HepG2 (cell line): ENCODE results near the gene LRSAM1. TPM values are rescaled to one million over a fixed set of nuclear protein-coding genes. Genes with fewer than 3 reads are reported as not detected.

Experiments
- ATAC-seq: fragments of 200-7000 bp; cut with Tn5 transposase; 3 replicates; pipeline ENCODE4 v1.9.1; 2020; ENCODE audit warnings: mild to moderate bottlenecking, moderate library complexity
- BruUV-seq: library from RNA; stranded (reverse); fragments of 400-500 nt; replicated peaks from 2 replicates; lab custom pipeline; 2021; lab: Mats Ljungman, UMichigan
- CTCF ChIA-PET: fragments of 300-600 bp; formaldehyde crosslinking; extraction: SDS; loops from one replicate; lab custom pipeline; 2021; ENCODE audit warnings: low total read pairs, inconsistent platforms, low intra/inter-chr PET ratio; lab: Yijun Ruan, JAX
- POLR2A ChIA-PET: fragments of 350-600 bp; sonication (Branson Sonifier 250); formaldehyde crosslinking; loops from one replicate; lab custom pipeline; 2020; ENCODE audit warnings: antibody characterized with exemption, inconsistent platforms; lab: Yijun Ruan, JAX
- DNase-seq: peaks from one replicate; pipeline ENCODE4 v3.0.0-alpha.2; 2015; ENCODE audit warnings: low spot score
- FAIRE-seq: peaks from 3 replicates; lab custom pipeline; 2011; peaks lifted over from hg19 to GRCh38; lab: Jason Lieb, UNC
- H2AFZ ChIP-seq: one replicate; pipeline ENCODE4 v1.6.1; 2011; ENCODE audit warnings: low read length, inconsistent platforms
- H3K27ac ChIP-seq: fragments of 300-600 bp; 3 replicates; pipeline ENCODE4 v1.8.0; 2011; ENCODE audit warnings: mixed run types, mild to moderate bottlenecking, mixed read lengths, low read length, inconsistent platforms; ENCODE audit not compliant: insufficient read depth; ENCODE audit errors: extremely low read length
- H3K27me3 ChIP-seq, 2 experiments: fragments of 200-600 bp in 1 of 2; 2 replicates in 1 of 2; 3 replicates in 1 of 2; pipeline versions ENCODE4 v1.6.0 to v1.8.0; 2011; ENCODE audit warnings: low read length in 2 of 2, mild to moderate bottlenecking in 2 of 2, moderate library complexity in 2 of 2, inconsistent platforms in 1 of 2; ENCODE audit not compliant: insufficient read depth in 2 of 2, control insufficient read depth in 1 of 2
- H3K36me3 ChIP-seq, 2 experiments: fragments of 200-600 bp in 1 of 2; replicated peaks in 1 of 2; 2 replicates in 1 of 2; 3 replicates in 1 of 2; pipeline versions ENCODE4 v1.5.1 to v1.8.0; 2011; ENCODE audit warnings: low read length in 2 of 2, inconsistent platforms in 1 of 2; ENCODE audit not compliant: insufficient read depth in 2 of 2, control insufficient read depth in 1 of 2
- H3K4me1 ChIP-seq: 2 replicates; pipeline ENCODE4 v1.5.1; 2012; ENCODE audit warnings: low read length, inconsistent platforms; ENCODE audit not compliant: insufficient read depth
- H3K4me2 ChIP-seq: 2 replicates; pipeline ENCODE4 v1.6.0; 2011; ENCODE audit warnings: low read depth, low read length, inconsistent platforms
- H3K4me3 ChIP-seq, 3 experiments: fragments of 200-600 bp in 1 of 3; sonication (generic), shearing (Covaris generic) in 1 of 3; replicated peaks in 1 of 3; 2 replicates each; pipeline ENCODE4 v1.5.1; 2011 to 2016; ENCODE audit warnings: low read length in 3 of 3, inconsistent platforms in 2 of 3, low read depth in 2 of 3, mild to moderate bottlenecking in 2 of 3, control low read depth in 1 of 3, mixed read lengths in 1 of 3; ENCODE audit not compliant: insufficient read depth in 1 of 3
- H3K79me2 ChIP-seq: one replicate; pipeline ENCODE4 v1.6.1; 2011; ENCODE audit warnings: low read length, inconsistent platforms; ENCODE audit not compliant: insufficient read depth
- H3K9ac ChIP-seq: 2 replicates; pipeline ENCODE4 v1.6.0; 2011; ENCODE audit warnings: mild to moderate bottlenecking, low read depth, low read length, inconsistent platforms; ENCODE audit not compliant: insufficient read depth
- H3K9me3 ChIP-seq: 2 replicates; pipeline ENCODE4 v1.5.1; 2012; ENCODE audit warnings: mild to moderate bottlenecking, low read length
- H4K20me1 ChIP-seq: 2 replicates; pipeline ENCODE4 v1.6.0; 2011; ENCODE audit warnings: inconsistent platforms, mild to moderate bottlenecking, low read length, moderate library complexity; ENCODE audit not compliant: insufficient read depth
- CREB1 ChIP-seq, 2 experiments: fragments of 450-650 bp in 1 of 2; IDR thresholded peaks; 2 replicates each; pipeline ENCODE4 v1.6.1; 2016 to 2017; ENCODE audit warnings: control low read depth in 1 of 2, mild to moderate bottlenecking in 1 of 2, missing compliant biosample characterization in 1 of 2, missing genetic modification characterization in 1 of 2
- JUN ChIP-seq: sonication (generic); formaldehyde crosslinking; IDR thresholded peaks from 2 replicates; pipeline ENCODE4 v1.4.0; 2020; ENCODE audit warnings: mild to moderate bottlenecking, missing genetic modification reagents
- JUND ChIP-seq: sonication (generic); formaldehyde crosslinking; IDR thresholded peaks from 2 replicates; pipeline ENCODE4 v1.8.0; 2022; ENCODE audit warnings: mild to moderate bottlenecking, missing genetic modification reagents
- SALL2 ChIP-seq: sonication (generic); formaldehyde crosslinking; IDR thresholded peaks from 2 replicates; pipeline ENCODE4 v1.8.1; 2023; ENCODE audit warnings: mild to moderate bottlenecking, missing genetic modification reagents, inconsistent platforms
- SMAD1 ChIP-seq: sonication (generic); formaldehyde crosslinking; IDR thresholded peaks from 2 replicates; pipeline ENCODE4 v1.4.0; 2020; ENCODE audit warnings: missing genetic modification reagents, low read depth, mild to moderate bottlenecking, borderline replicate concordance
- ZFP1 ChIP-seq: IDR thresholded peaks from 2 replicates; pipeline ENCODE4 v1.6.1; 2016
- ZNF234 ChIP-seq: sonication (generic); formaldehyde crosslinking; conservative IDR thresholded peaks from 2 replicates; pipeline ENCODE4 v1.5.1; 2020; ENCODE audit warnings: mild to moderate bottlenecking, missing genetic modification reagents
- ZNF510 ChIP-seq: sonication (generic); formaldehyde crosslinking; IDR thresholded peaks from 2 replicates; pipeline ENCODE4 v1.4.0; 2020; ENCODE audit warnings: low read depth, mild to moderate bottlenecking, missing genetic modification reagents
- ZNF687 ChIP-seq: sonication (generic); formaldehyde crosslinking; IDR thresholded peaks from 2 replicates; pipeline ENCODE4 v1.5.1; 2020; ENCODE audit warnings: mild to moderate bottlenecking, missing genetic modification reagents, moderate library complexity
- WGBS: methylation state at CpG from one replicate; pipeline ENCODE4 v1.1.6; 2017; ENCODE audit warnings: low lambda C conversion rate; 5-methylcytosine and 5-hydroxymethylcytosine counted together
- in situ Hi-C: cut with HindIII; loops from 2 replicates; pipeline ENCODE4 v1.10.0; 2017; ENCODE audit warnings: low pct_unique_long_range_greater_than_20kb; ENCODE audit not compliant: extremely low pct_ligation_motif_present
- intact Hi-C: fragments of 100-400 bp; cut with micrococcal nuclease; formaldehyde crosslinking; loops from one replicate; pipeline ENCODE4 v1.10.0; 2022; ENCODE audit not compliant: unreplicated experiment
- polyA plus RNA-seq, 8 experiments: library from polyadenylated mRNA; depleted of rRNA in 3 of 8; stranded (reverse) in 7 of 8; unstranded in 1 of 8; fragments of >200 nt; fragmentation: Illumina TruSeq in 4 of 8; extraction: Trizol in 4 of 8; gene quantifications; 2 replicates each; pipeline versions ENCODE4 v1.2.1 to v1.2.3, GENCODE V29; 2011 to 2016; ENCODE audit warnings: low read depth in 4 of 8, missing spikeins in 1 of 8, mixed read lengths in 1 of 8; ENCODE audit not compliant: insufficient read depth in 1 of 8
- total RNA-seq, 5 experiments: library from RNA; depleted of rRNA; stranded (reverse); fragments of >200 nt; fragmentation: Illumina TruSeq; extraction: Trizol; gene quantifications; 2 replicates each; pipeline ENCODE4 v1.2.3, GENCODE V29; 2016; ENCODE audit warnings: low read depth in 1 of 5

The LRSAM1 gene
- total and polyA plus RNA-seq, 2 of the 13 experiments (the other 11 are each of a cell fraction or from before 2014, with no cell fraction given), result 8.7 to 10.2 TPM

GRCh38 chr9:127417131-127418036 lies 33.9 kb upstream of the LRSAM1 start:
- H3K9me3 ChIP-seq, result no peaks in the 10 kb centered on the region
- POLR2A ChIA-PET, result interaction anchor here (0.9 kb wide), 1 partner anchor 34 kb away, joined by 4 read pairs; the partner anchor contains the start of genes LRSAM1 and RPL12
- BruUV-seq, result no TSS peak
- no peak overlapping the region for H2AFZ ChIP-seq
- no peak overlapping the region for H3K9ac ChIP-seq
- H3K79me2 ChIP-seq, result peaks cover 4% of the 10 kb centered on the region
- H3K27ac ChIP-seq, result no peak overlapping the region
- H4K20me1 ChIP-seq, result no peaks in the 10 kb centered on the region
- no peak for TF ChIP-seq CREB1 (IDR thresholded peaks at IDR 0.05)
- TF ChIP-seq CREB1 (CRISPR knock-in tag; IDR thresholded peaks at IDR 0.05), result no peak
- TF ChIP-seq SALL2 (CRISPR knock-in tag), result no peak
- no peak for TF ChIP-seq ZNF510 (CRISPR knock-in tag)
- TF ChIP-seq ZNF234 (CRISPR knock-in tag), result no peak
- TF ChIP-seq ZNF687 (CRISPR knock-in tag), result no peak
- no peak for TF ChIP-seq ZFP1 (CRISPR knock-in tag)
- no peak for TF ChIP-seq JUN (CRISPR knock-in tag)
- TF ChIP-seq SMAD1, result no peak
- TF ChIP-seq JUND (CRISPR knock-in tag), result no peak
- no peak overlapping the region for H3K4me3 ChIP-seq
- H3K4me1 ChIP-seq, result peaks cover 23% of the 10 kb centered on the region
- no peak for FAIRE-seq
- 91% methylated on average over 15 of the region's 15 CpGs for WGBS
- in situ Hi-C loops, result no loop called here
- H3K4me2 ChIP-seq, result no peak overlapping the region
- no peaks in the 10 kb centered on the region for H3K27me3 ChIP-seq
- no peaks in the 10 kb centered on the region for H3K36me3 ChIP-seq
- ATAC-seq, result peak; percentile 6; the same call in 1 of the 3 replicates
- CTCF ChIA-PET, result interaction anchor here (1.5 kb wide), 1 partner anchor 213 kb away, joined by 4 read pairs; no protein-coding TSS in a partner anchor
- intact Hi-C loops, result loop anchor here (1.0 kb wide), 1 partner anchor 56 kb away; no protein-coding TSS in a partner anchor
- DNase-seq, result no peak
